HL-60 (cell line): Measurements from ENCODE around the gene FGF12.

Experiments used
- GABPA ChIP-seq: IDR thresholded peaks from 2 replicates; pipeline ENCODE4 v1.6.1; 2012; ENCODE audit warnings: low read depth
- POLR2AphosphoS5 ChIP-seq: IDR thresholded peaks from 2 replicates; pipeline ENCODE4 v1.6.1; 2012; ENCODE audit warnings: low read depth
- SPI1 ChIP-seq: IDR thresholded peaks from 2 replicates; pipeline ENCODE4 v1.6.1; 2012; ENCODE audit warnings: low read depth, mild to moderate bottlenecking, borderline replicate concordance
- TF ChIP-seq, protein P1 (sequence below): IDR thresholded peaks from one replicate; pipeline ENCODE4 v1.5.1; 2011; ENCODE audit warnings: low read length, control low read depth, inconsistent platforms; ENCODE audit not compliant: insufficient read depth
- TF ChIP-seq, protein P2 (sequence below): IDR thresholded peaks from 2 replicates; pipeline ENCODE4 v1.6.1; 2012; ENCODE audit warnings: low read depth; ENCODE audit not compliant: insufficient replicate concordance

DNA sequence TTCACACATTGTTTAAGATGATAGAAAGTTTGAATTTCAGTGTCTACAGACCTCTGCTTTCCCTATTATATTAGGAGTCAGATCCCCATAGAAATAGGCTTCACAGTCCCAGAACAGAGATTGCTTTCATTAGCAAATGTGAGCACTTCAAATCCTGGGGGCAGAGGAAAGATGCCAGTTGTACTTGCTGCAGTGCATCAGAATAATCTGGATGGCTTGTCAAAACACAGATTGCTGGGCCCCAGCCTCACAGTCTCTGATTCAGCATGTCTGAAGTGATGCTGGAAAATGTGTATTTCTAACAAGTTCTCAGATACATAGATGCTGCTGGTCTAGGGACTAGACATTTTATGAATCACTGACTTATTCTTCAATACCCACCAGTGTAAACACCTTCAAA lies 375.2 kb downstream of the FGF12 start:
- TF ChIP-seq, protein P1, sequence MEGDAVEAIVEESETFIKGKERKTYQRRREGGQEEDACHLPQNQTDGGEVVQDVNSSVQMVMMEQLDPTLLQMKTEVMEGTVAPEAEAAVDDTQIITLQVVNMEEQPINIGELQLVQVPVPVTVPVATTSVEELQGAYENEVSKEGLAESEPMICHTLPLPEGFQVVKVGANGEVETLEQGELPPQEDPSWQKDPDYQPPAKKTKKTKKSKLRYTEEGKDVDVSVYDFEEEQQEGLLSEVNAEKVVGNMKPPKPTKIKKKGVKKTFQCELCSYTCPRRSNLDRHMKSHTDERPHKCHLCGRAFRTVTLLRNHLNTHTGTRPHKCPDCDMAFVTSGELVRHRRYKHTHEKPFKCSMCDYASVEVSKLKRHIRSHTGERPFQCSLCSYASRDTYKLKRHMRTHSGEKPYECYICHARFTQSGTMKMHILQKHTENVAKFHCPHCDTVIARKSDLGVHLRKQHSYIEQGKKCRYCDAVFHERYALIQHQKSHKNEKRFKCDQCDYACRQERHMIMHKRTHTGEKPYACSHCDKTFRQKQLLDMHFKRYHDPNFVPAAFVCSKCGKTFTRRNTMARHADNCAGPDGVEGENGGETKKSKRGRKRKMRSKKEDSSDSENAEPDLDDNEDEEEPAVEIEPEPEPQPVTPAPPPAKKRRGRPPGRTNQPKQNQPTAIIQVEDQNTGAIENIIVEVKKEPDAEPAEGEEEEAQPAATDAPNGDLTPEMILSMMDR, result no peak
- no peak for TF ChIP-seq GABPA
- TF ChIP-seq POLR2AphosphoS5, result no peak
- TF ChIP-seq SPI1, result no peak
- TF ChIP-seq, protein P2, sequence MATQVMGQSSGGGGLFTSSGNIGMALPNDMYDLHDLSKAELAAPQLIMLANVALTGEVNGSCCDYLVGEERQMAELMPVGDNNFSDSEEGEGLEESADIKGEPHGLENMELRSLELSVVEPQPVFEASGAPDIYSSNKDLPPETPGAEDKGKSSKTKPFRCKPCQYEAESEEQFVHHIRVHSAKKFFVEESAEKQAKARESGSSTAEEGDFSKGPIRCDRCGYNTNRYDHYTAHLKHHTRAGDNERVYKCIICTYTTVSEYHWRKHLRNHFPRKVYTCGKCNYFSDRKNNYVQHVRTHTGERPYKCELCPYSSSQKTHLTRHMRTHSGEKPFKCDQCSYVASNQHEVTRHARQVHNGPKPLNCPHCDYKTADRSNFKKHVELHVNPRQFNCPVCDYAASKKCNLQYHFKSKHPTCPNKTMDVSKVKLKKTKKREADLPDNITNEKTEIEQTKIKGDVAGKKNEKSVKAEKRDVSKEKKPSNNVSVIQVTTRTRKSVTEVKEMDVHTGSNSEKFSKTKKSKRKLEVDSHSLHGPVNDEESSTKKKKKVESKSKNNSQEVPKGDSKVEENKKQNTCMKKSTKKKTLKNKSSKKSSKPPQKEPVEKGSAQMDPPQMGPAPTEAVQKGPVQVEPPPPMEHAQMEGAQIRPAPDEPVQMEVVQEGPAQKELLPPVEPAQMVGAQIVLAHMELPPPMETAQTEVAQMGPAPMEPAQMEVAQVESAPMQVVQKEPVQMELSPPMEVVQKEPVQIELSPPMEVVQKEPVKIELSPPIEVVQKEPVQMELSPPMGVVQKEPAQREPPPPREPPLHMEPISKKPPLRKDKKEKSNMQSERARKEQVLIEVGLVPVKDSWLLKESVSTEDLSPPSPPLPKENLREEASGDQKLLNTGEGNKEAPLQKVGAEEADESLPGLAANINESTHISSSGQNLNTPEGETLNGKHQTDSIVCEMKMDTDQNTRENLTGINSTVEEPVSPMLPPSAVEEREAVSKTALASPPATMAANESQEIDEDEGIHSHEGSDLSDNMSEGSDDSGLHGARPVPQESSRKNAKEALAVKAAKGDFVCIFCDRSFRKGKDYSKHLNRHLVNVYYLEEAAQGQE, result no peak
